ENCODE results near the gene EEA1. TPM values are rescaled to one million over a fixed set of nuclear protein-coding genes. Genes with fewer than 3 reads are reported as not detected.

Gene EEA1
- total and polyA plus RNA-seq, 2 of the 8 experiments (the other 6 are each of a cell fraction or from before 2014, with no cell fraction given), result 1.0 to 18.8 TPM

GRCh38 chr12:92771001-92771400 is 158.1 kb downstream of the EEA1 start:
- peaks cover 0 to 5% (median 0%) of the 10 kb centered on the region in 4 experiments; a peak in 1 of 8 replicates for H3K36me3 ChIP-seq (ENCODE audit: control insufficient read depth in 2 of 4, insufficient read depth in 4 of 4, low read length in 3 of 4)
- H3K18ac ChIP-seq (ENCODE audit: extremely low read depth, low read length), result no peak overlapping the region
- no peak overlapping the region for H2AFZ ChIP-seq (ENCODE audit: low read length)
- H2BK5ac ChIP-seq (ENCODE audit: low read depth, low read length), result no peak overlapping the region
- no peak overlapping the region for H3K4me2 ChIP-seq (ENCODE audit: insufficient read depth in 1 of 2, low read depth in 2 of 2, low read length in 2 of 2)
- no peak overlapping the region for H3K27ac ChIP-seq (ENCODE audit: low read depth, low read length)
- H2BK12ac ChIP-seq (ENCODE audit: low read depth, low read length), result no peak overlapping the region
- no peak overlapping the region for H4K5ac ChIP-seq (ENCODE audit: insufficient read length, low read depth, low read length)
- H3K4me3 ChIP-seq (ENCODE audit: extremely low read depth in 1 of 4, insufficient read depth in 2 of 4, low read depth in 3 of 4, low read length in 4 of 4), result no peak overlapping the region
- FAIRE-seq, result no peak
- no peak overlapping the region for H3K56ac ChIP-seq (replicated peaks; ENCODE audit: insufficient read length, low read depth, low read length)
- H3K9me3 ChIP-seq (ENCODE audit: insufficient read depth in 2 of 2, low read depth in 1 of 2, low read length in 1 of 2), result no peaks in the 10 kb centered on the region
- ChIA-PET CTCF (ENCODE audit: partially characterized antibody) (interaction anchor here (1.0 kb wide), 1 partner anchor 655 kb away, joined by 5 read pairs; no protein-coding TSS in a partner anchor), POLR2A (ENCODE audit: partially characterized antibody) (no interaction called here)
- H3K23me2 ChIP-seq (ENCODE audit: low read depth, low read length), result no peaks in the 10 kb centered on the region
- H3K79me1 ChIP-seq (ENCODE audit: low read depth, low read length), result no peaks in the 10 kb centered on the region
- no peak overlapping the region for H4K8ac ChIP-seq (ENCODE audit: extremely low read depth, insufficient read depth, low read length)
- no peak overlapping the region for H2BK120ac ChIP-seq (replicated peaks; ENCODE audit: low read depth, low read length)
- H2BK15ac ChIP-seq (ENCODE audit: low read length), result no peak overlapping the region
- 81% methylated on average over 1 of the region's 1 CpG; no CpG with 5 or more reads in 1 of the 2 experiments for WGBS, 2 experiments (ENCODE audit: extremely low coverage in 1 of 2, insufficient coverage in 1 of 2, insufficient read length in 1 of 2, insufficient replicate concordance in 2 of 2, low coverage in 1 of 2, low lambda C conversion rate in 2 of 2, missing lambda C conversion rate in 1 of 2)
- no peak overlapping the region for H4K91ac ChIP-seq (replicated peaks; ENCODE audit: insufficient read length, low read length)
- no peak for TF ChIP-seq USF2 (IDR thresholded peaks at IDR 0.05; ENCODE audit: low read length)
- no peak for TF ChIP-seq SIN3A (conservative IDR thresholded peaks at IDR 0.05 in 1 of 2, IDR thresholded peaks at IDR 0.05 in 1 of 2; ENCODE audit: low read depth in 1 of 2, low read length in 2 of 2)
- TF ChIP-seq E2F6 (IDR thresholded peaks at IDR 0.05), result no peak
- H3K4me1 ChIP-seq (replicated peaks in 1 of 4; ENCODE audit: control insufficient read depth in 3 of 4, insufficient read depth in 4 of 4, low read length in 3 of 4), result no peaks in the 10 kb centered on the region
- no peaks in the 10 kb centered on the region for H3K27me3 ChIP-seq (replicated peaks in 1 of 4; ENCODE audit: control insufficient read depth in 3 of 4, extremely low read depth in 1 of 4, insufficient read depth in 3 of 4, low read length in 3 of 4)
- H3K14ac ChIP-seq (ENCODE audit: insufficient read length), result no peak overlapping the region
- H3K4ac ChIP-seq (replicated peaks; ENCODE audit: insufficient read length, low read depth, low read length), result no peak overlapping the region
- no peaks in the 10 kb centered on the region for H3K79me2 ChIP-seq (ENCODE audit: control insufficient read depth in 1 of 2, insufficient read depth in 2 of 2, low read length in 2 of 2)
- H3K23ac ChIP-seq (ENCODE audit: insufficient read length), result no peak overlapping the region
- no peak overlapping the region for H2BK20ac ChIP-seq (ENCODE audit: low read length)
- no peak for DNase-seq (ENCODE audit: low read depth in 1 of 2, low spot score in 2 of 2)
- H4K20me1 ChIP-seq (replicated peaks in 1 of 2; ENCODE audit: control insufficient read depth in 1 of 2, insufficient read depth in 2 of 2, low read length in 2 of 2), result no peaks in the 10 kb centered on the region
- no peak overlapping the region for H2AK5ac ChIP-seq (ENCODE audit: low read depth, low read length)
- no peak overlapping the region for H3K9ac ChIP-seq (replicated peaks in 1 of 4; ENCODE audit: extremely low read depth in 1 of 4, low read depth in 3 of 4, low read length in 3 of 4)

All from H1 (cell line).